IMR-90 (cell line): ENCODE results near the gene AOPEP.

Experiments used
- BHLHE40 ChIP-seq: fragments of 150-350 bp; IDR thresholded peaks from 2 replicates; pipeline ENCODE4 v1.6.1; 2016; ENCODE audit warnings: mild to moderate bottlenecking, low read depth, low read length
- CEBPB ChIP-seq: IDR thresholded peaks from 2 replicates; pipeline ENCODE4 v1.6.1; 2012; ENCODE audit warnings: low read depth, low read length, improper control_type of control experiment
- CHD1 ChIP-seq: IDR thresholded peaks from 2 replicates; pipeline ENCODE4 v1.6.1; 2012; ENCODE audit warnings: low read depth, low read length, improper control_type of control experiment
- CTCF ChIP-seq: conservative IDR thresholded peaks from 2 replicates; pipeline ENCODE4 v1.5.1; 2012; ENCODE audit warnings: mild to moderate bottlenecking, low read depth, low read length, improper control_type of control experiment
- ELK1 ChIP-seq: fragments of 150-350 bp; IDR thresholded peaks from 2 replicates; pipeline ENCODE4 v1.6.1; 2016; ENCODE audit warnings: low read depth, mild to moderate bottlenecking, low read length, moderate library complexity, borderline replicate concordance
- NFE2L2 ChIP-seq: fragments of 150-350 bp; IDR thresholded peaks from 2 replicates; pipeline ENCODE4 v1.6.1; 2016; ENCODE audit warnings: low read depth, mild to moderate bottlenecking, low read length
- RCOR1 ChIP-seq: IDR thresholded peaks from 2 replicates; pipeline ENCODE4 v1.6.1; 2012; ENCODE audit warnings: mild to moderate bottlenecking, low read length, improper control_type of control experiment; ENCODE audit not compliant: insufficient replicate concordance
- RFX5 ChIP-seq: IDR thresholded peaks from 2 replicates; pipeline ENCODE4 v1.8.0; 2012; ENCODE audit warnings: low read depth, mild to moderate bottlenecking, low read length, moderate library complexity

GRCh38 chr9:94782355-94783101 is 56.0 kb downstream of the AOPEP start:
- TF ChIP-seq BHLHE40 = no peak
- TF ChIP-seq CTCF = no peak
- no peak for TF ChIP-seq CEBPB
- no peak for TF ChIP-seq RFX5
- no peak for TF ChIP-seq ELK1
- TF ChIP-seq RCOR1 = no peak
- TF ChIP-seq CHD1 = no peak
- no peak for TF ChIP-seq NFE2L2
